ENCODE measurements around the gene DHCR7. TPM values are rescaled to one million over a fixed set of nuclear protein-coding genes. Genes with fewer than 3 reads are reported as not detected.

The DHCR7 gene
- total RNA-seq, 1 donor from 2014 or later, result 98.2 TPM

GRCh38 chr11:71490731-71491390 is 42.7 kb upstream of the DHCR7 start:
- TF ChIP-seq, protein P1, sequence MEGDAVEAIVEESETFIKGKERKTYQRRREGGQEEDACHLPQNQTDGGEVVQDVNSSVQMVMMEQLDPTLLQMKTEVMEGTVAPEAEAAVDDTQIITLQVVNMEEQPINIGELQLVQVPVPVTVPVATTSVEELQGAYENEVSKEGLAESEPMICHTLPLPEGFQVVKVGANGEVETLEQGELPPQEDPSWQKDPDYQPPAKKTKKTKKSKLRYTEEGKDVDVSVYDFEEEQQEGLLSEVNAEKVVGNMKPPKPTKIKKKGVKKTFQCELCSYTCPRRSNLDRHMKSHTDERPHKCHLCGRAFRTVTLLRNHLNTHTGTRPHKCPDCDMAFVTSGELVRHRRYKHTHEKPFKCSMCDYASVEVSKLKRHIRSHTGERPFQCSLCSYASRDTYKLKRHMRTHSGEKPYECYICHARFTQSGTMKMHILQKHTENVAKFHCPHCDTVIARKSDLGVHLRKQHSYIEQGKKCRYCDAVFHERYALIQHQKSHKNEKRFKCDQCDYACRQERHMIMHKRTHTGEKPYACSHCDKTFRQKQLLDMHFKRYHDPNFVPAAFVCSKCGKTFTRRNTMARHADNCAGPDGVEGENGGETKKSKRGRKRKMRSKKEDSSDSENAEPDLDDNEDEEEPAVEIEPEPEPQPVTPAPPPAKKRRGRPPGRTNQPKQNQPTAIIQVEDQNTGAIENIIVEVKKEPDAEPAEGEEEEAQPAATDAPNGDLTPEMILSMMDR (IDR thresholded peaks at IDR 0.05; ENCODE audit: unreplicated experiment), result no peak
- no peaks in the 10 kb centered on the region for H3K27me3 Mint-ChIP-seq (ENCODE audit: low read depth)
- H3K4me3 Mint-ChIP-seq, result no peak overlapping the region
- H3K9me3 Mint-ChIP-seq, result no peaks in the 10 kb centered on the region
- no peak overlapping the region for H3K27ac Mint-ChIP-seq
- peaks cover 23% of the 10 kb centered on the region for H3K4me1 Mint-ChIP-seq
- DNase-seq (ENCODE audit: low spot score in 2 of 2, unreplicated experiment in 2 of 2), result peak in 1 of 2 experiments; percentile 35
- peaks cover 40% of the 10 kb centered on the region for H3K36me3 Mint-ChIP-seq

- H3K4me3 Mint-ChIP-seq, result no peak overlapping the region
- TF ChIP-seq, protein P1 (IDR thresholded peaks at IDR 0.05; ENCODE audit: unreplicated experiment), result no peak
- H3K27me3 Mint-ChIP-seq (ENCODE audit: low read depth), result no peaks in the 10 kb centered on the region
- H3K36me3 Mint-ChIP-seq, result peaks cover 40% of the 10 kb centered on the region
- no peak for DNase-seq (ENCODE audit: low spot score in 2 of 2, unreplicated experiment in 2 of 2)
- no peak overlapping the region for H3K27ac Mint-ChIP-seq
- H3K9me3 Mint-ChIP-seq, result no peaks in the 10 kb centered on the region
- H3K4me1 Mint-ChIP-seq, result peaks cover 23% of the 10 kb centered on the region
These were observed 42.0 kb upstream of the DHCR7 start for GRCh38 chr11:71490044-71490730.

DNA sequence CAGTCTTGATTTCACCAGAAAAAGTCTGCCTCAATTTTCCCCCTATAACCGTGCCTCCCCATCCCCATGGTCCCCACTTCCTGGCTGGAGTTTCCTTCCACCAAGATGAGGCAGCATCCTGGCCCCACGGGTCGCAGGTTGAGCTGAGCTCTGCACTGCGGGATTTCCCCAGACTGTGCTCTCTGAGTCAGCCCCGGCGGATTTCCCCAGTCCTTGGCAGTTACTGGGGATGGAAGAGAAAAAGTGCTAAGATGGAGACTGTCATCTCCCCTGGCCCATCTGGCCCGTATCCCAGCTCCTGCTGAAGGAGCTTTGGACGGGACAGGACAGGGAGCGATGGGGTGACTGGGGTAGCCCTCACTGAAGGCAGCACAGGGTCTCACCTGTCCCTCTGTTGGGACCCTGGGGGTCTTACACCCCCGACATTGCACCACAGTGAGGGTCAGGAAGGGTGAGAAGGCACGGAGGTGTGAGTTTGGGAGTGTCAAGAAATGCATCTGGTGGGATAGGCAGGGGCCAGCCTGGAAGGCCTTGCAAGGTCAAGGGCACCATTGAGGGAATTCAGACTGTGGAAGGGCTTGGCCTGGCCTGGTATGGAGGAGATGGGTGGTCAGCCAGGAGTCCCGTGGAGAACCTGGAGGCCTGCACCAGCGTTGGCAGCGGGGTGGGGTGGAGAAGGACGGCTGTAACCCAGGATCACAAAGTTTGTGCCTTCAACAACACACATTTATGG is 41.3 kb upstream of the DHCR7 start:
- Mint-ChIP-seq H3K27ac (no peak overlapping the region), H3K4me1 (peaks cover 23% of the 10 kb centered on the region), H3K36me3 (peaks cover 39% of the 10 kb centered on the region), H3K4me3 (no peak overlapping the region), H3K9me3 (no peaks in the 10 kb centered on the region), H3K27me3 (ENCODE audit: low read depth) (no peaks in the 10 kb centered on the region)
- no peak for DNase-seq (ENCODE audit: low spot score in 2 of 2, unreplicated experiment in 2 of 2)
- TF ChIP-seq, protein P1 (IDR thresholded peaks at IDR 0.05; ENCODE audit: unreplicated experiment), result no peak

GRCh38 chr11:71488681-71489270 is 40.6 kb upstream of the DHCR7 start:
- TF ChIP-seq, protein P1 (IDR thresholded peaks at IDR 0.05; ENCODE audit: unreplicated experiment), result no peak
- Mint-ChIP-seq H3K9me3 (no peaks in the 10 kb centered on the region), H3K27me3 (ENCODE audit: low read depth) (no peaks in the 10 kb centered on the region), H3K27ac (peak overlapping the region; percentile 73), H3K4me1 (peaks cover 23% of the 10 kb centered on the region), H3K36me3 (peaks cover 44% of the 10 kb centered on the region), H3K4me3 (no peak overlapping the region)
- DNase-seq (ENCODE audit: low spot score in 2 of 2, unreplicated experiment in 2 of 2), result no peak

DNA sequence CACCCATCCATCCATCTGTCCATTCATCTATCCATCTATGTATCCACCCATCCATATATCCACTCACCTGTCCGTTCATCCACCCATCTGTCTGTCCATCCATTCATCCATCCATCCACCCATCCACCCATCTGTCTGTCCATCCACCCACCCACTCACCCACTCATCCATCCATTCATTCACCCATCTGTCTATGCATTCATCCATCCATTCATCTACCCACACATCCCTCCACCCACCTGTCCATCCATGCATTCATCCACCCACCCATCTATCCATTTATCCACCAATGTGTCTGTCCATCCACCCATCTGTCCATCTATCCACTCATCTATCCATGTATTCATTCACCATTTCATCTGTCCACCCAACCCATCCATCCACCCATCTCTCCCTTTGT is 38.1 kb upstream of the DHCR7 start:
- TF ChIP-seq, protein P1 (IDR thresholded peaks at IDR 0.05; ENCODE audit: unreplicated experiment), result no peak
- no peaks in the 10 kb centered on the region for H3K27me3 Mint-ChIP-seq (ENCODE audit: low read depth)
- no peak for DNase-seq (ENCODE audit: low spot score in 2 of 2, unreplicated experiment in 2 of 2)
- H3K4me1 Mint-ChIP-seq, result peaks cover 29% of the 10 kb centered on the region
- H3K27ac Mint-ChIP-seq, result no peak overlapping the region
- no peaks in the 10 kb centered on the region for H3K9me3 Mint-ChIP-seq
- H3K36me3 Mint-ChIP-seq, result peaks cover 50% of the 10 kb centered on the region
- no peak overlapping the region for H3K4me3 Mint-ChIP-seq

Data from mesothelial cell of epicardium (in vitro differentiated cells).